NCI-H128 (cell line): ENCODE data around the gene SYTL2.
"Not testable (repeated sequence)": the region's sequence is repeated elsewhere in the genome, so short reads cannot be mapped to it uniquely, and the experiment has no call there.

Experiments used
- DNase-seq: peaks from one replicate; lab custom pipeline; 2025; ENCODE audit not compliant: unreplicated experiment; lab: John Stamatoyannopoulos, UW

SYTL2 gene

GRCh38 chr11:85795712-85796487 is 15.0 kb downstream of the SYTL2 start:
- no peak for DNase-seq

GRCh38 chr11:85791409-85791990 is 19.4 kb downstream of the SYTL2 start:
- no peak for DNase-seq

GRCh38 chr11:85787809-85788760 is 22.9 kb downstream of the SYTL2 start:
- no peak for DNase-seq

GRCh38 chr11:85787168-85787567 is 23.8 kb downstream of the SYTL2 start:
- no peak for DNase-seq

- DNase-seq: no peak
These were observed 26.3 kb downstream of the SYTL2 start for GRCh38 chr11:85784480-85785265.

GRCh38 chr11:85783758-85784157 is 27.2 kb downstream of the SYTL2 start:
- DNase-seq: no peak

GRCh38 chr11:85780780-85781517 is 30.0 kb downstream of the SYTL2 start:
- not testable (repeated sequence) for DNase-seq

- DNase-seq: no peak
These were observed 30.8 kb downstream of the SYTL2 start for GRCh38 chr11:85779956-85780640.

- DNase-seq: not testable (repeated sequence)
These were observed 33.4 kb downstream of the SYTL2 start for GRCh38 chr11:85777603-85777972.

- DNase-seq: no peak
These were observed 33.9 kb downstream of the SYTL2 start for GRCh38 chr11:85776951-85777602.

GRCh38 chr11:85774256-85775101 is 36.5 kb downstream of the SYTL2 start:
- no peak for DNase-seq

GRCh38 chr11:85772695-85773094 is 38.2 kb downstream of the SYTL2 start:
- no peak for DNase-seq

GRCh38 chr11:85771568-85771967 is 39.4 kb downstream of the SYTL2 start:
- DNase-seq: no peak

GRCh38 chr11:85769771-85770170 is 41.2 kb downstream of the SYTL2 start:
- no peak for DNase-seq

GRCh38 chr11:85768473-85769146 is 42.3 kb downstream of the SYTL2 start:
- no peak for DNase-seq

- no peak for DNase-seq
These were observed 43.5 kb downstream of the SYTL2 start for GRCh38 chr11:85767246-85767945.

- DNase-seq: no peak
These were observed 44.2 kb downstream of the SYTL2 start for GRCh38 chr11:85766721-85767161.
